Measurements from ENCODE around the gene TCEANC.

DNA sequence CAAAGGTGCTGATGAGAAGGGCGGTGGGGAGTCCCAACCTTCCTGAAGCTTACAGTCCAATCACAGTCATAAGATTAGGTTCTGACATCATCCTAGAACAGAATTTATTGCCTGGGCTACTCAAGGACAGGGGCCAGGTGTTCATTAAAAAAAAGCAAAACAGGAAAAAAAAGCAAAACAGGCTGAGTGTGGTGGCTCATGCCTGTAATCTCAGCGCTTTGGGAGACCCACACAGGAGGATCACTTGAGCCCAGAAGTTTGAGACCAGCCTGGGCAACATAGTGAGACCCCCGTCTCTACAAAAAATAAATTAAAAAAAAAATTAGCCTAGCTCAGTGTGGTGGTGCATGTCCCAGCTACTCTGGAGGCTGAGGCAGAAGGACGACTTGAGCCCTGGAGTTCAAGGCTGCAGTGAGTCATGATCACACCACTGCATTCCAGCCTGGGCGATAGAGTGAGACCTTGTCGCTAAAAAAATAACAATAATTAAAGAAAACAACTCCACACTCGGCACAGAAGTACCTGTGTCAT is 39.0 kb downstream of the TCEANC start:
- TF ChIP-seq, protein P1, sequence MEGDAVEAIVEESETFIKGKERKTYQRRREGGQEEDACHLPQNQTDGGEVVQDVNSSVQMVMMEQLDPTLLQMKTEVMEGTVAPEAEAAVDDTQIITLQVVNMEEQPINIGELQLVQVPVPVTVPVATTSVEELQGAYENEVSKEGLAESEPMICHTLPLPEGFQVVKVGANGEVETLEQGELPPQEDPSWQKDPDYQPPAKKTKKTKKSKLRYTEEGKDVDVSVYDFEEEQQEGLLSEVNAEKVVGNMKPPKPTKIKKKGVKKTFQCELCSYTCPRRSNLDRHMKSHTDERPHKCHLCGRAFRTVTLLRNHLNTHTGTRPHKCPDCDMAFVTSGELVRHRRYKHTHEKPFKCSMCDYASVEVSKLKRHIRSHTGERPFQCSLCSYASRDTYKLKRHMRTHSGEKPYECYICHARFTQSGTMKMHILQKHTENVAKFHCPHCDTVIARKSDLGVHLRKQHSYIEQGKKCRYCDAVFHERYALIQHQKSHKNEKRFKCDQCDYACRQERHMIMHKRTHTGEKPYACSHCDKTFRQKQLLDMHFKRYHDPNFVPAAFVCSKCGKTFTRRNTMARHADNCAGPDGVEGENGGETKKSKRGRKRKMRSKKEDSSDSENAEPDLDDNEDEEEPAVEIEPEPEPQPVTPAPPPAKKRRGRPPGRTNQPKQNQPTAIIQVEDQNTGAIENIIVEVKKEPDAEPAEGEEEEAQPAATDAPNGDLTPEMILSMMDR (IDR thresholded peaks at IDR 0.05; ENCODE audit: poor library complexity): no peak
- TF ChIP-seq EZH2 (IDR thresholded peaks at IDR 0.05; ENCODE audit: borderline replicate concordance): no peak
- no peak for TF ChIP-seq EZH2phosphoT487 (IDR thresholded peaks at IDR 0.05; ENCODE audit: low read depth, severe bottlenecking, unreplicated experiment)
